ENCODE results near the gene GJB6.

GJB6 gene

DNA sequence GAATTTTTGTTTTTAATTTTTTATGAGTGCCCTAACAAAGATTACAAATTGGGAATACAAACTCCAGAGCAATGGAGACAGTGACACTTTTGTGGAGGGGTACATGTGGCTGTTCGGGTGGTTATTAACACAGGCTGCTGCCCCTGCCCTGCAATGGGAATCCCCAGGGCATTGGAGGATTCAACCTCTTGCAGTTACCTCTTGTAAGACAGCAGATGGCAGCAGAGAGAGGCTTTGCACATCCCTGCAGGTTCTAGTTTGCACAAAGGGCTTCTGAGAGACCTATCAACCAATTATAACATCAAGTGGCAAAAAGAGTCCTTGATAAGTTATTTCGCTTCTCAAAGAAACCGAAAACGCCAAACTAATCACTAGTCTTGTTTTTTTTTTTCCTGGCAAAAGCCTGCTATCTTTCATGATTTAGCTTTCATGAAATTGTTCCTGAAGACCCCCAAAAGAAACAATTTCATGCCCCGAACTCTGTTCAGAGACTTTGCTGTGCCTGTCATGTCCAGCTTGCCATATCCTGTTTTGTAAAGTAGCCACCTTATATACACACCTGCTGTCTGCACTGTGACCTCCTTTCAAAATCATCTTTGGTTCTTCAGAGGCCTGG, 49.8 kb downstream of the GJB6 start:
- DNase-seq = no peak

DNA sequence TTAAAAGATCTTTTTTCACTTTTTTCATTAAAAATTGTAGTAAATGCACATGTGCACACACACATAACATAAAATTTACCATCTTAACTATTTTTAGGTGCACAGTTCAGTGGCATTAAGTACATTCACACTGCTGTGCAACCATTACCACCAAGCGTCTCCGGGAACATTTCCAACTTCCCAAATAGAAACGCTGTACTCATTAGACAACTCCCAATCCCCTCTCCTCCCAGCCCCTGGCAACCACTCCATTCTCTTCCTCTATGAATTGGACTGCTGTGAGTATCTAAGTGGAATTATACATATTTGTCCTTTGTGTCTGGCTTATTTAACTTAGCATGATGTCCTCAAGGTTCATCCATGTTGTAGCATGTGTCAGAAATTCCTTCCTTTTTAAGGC, 50.9 kb downstream of the GJB6 start:
- no peak for DNase-seq

DNA sequence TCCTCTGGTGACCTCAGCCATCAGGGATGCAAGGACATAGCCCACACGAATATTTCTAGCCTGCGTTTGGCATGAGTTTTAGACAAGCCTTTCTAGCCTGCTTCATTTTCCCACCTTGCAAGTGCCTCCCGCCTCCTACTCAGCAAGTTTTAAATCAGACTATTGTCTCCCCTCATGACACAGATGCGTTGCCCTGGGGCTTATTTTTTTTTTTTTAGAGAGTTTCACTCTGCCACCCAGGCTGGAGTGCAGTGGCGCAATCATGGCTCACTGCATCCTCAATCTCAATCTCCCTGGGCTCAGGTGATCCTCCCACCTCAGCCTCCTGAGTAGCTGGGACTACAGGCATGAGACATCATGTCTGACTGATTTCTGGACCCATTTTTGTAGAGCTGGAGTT, 54.0 kb downstream of the GJB6 start:
- no peak for DNase-seq

DNA sequence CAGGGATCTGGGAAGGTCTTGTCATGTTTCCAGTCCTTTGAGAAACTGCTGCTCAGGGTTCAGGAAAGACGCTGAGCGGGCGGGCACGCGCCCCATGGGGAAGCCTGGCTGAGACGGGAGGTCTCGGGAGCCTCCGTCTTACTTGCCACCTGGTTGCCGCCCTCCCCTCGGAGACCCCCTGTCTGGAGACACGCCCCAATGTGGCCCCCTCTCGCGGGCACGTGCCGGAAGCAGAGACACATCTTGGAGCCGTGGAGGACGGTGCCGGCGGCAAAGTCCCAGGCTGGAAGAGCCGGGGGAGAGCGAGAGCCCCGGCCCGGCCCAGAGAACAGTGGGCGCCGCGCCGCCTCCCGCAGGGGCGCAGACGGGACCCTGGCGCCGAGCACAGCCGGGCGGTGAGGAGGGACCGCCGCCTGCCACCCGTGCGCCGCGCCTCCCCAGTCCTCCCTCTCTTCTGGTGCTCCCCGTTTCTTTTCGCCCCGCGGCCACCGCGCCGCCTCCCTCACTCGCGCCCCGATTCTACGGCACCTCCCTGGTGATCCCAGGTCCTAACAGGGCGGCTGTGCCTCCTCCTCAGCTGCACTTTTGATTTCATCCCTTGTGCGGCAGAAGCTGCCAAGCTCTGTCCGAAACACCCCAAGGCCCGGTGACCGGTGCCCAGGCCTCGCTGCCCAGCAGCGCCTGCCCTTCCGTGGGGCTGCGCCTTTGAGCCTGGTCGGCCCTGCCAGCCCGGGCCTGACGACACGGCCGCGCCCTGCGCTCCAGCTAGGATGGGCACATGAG, 54.9 kb downstream of the GJB6 start:
- no peak for DNase-seq

DNA sequence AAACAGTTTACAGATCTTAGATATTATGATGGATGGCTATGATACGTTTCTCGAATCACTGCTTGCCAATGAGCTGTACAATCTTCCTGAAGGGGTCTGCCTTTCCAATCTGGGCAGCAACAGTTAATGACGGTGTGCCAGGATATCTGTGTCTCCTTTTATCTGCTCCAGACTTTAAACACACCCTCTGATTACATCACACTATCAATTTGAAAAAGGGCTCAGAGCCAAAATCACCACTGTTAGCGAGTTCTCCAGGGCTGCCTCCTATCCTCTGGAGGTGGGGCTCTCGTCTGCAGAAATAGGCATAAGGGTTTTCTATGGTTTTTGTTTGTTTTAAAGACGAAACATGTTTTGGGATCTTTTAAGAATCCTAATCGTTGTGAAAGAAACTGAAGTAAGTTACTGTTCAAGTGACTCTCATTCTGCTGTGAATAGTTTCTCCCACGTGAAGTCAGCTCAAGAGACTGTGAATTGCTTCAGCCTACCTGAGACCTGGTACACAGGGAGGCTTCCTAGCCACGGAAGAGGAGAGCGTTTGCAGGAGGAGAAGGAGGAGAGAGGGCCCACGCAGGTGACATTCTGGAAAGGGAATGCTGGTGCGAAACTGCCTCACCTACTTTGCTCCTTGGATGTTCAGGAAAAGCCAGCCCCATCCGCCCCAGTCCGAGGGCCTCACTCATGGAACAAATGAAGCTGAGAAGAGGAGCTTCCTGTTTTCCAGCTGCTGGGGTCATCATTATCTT, 56.0 kb downstream of the GJB6 start:
- DNase-seq = no peak

DNA sequence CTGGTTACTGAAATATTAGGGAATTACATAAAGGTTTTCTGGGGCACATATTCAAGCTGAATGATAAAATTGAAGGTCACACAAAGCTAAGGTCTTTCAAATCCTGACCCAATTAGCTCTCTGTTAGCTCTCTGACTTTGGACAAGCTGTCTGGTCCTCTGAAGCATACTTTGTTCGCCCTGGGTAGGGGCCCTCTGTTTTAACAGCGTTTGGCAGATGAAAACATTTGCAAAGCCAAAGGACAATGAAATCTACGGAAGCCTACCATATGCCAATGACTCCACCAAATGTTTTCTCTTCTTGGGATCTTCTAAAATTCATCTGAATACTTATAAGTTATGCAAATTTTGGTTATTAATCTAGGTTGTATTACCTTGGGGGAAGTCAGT, 56.7 kb downstream of the GJB6 start:
- DNase-seq = no peak

DNA sequence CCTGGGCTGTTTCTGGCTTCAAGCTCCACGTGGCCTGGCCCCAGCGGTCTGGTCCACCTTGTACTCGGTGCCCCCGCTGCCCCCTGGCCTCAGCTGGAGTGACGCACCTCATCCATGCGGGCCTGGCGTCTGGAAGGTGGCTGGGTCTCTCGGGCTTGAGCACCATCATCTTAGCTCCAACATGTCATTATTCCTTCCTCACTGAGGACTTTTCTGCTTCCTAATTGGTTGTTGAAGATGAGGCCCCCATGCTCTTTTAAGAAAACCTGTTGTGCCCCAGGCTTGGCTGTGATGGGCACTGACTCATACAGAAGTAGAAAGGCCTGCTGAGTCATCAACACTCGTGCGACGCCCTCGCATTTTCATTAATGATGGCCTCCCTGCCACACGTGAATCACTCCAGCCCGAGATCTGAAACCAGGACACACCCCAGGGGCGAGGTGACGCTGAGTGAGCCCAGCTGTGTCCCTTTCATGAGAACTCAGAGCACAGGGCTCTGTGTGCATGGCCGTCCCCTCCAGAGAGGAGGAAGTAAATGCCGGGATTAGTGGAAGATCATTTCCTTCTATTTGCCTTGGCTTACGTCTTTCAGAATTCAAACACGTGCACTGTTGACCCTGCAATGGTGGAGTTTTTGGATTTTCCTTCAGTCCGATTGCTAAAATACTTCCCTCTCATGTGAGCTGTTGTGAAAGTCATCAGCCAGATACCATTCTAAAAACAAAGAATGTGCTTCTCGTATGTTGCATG, 57.3 kb downstream of the GJB6 start:
- peak; percentile 64 for DNase-seq

DNA sequence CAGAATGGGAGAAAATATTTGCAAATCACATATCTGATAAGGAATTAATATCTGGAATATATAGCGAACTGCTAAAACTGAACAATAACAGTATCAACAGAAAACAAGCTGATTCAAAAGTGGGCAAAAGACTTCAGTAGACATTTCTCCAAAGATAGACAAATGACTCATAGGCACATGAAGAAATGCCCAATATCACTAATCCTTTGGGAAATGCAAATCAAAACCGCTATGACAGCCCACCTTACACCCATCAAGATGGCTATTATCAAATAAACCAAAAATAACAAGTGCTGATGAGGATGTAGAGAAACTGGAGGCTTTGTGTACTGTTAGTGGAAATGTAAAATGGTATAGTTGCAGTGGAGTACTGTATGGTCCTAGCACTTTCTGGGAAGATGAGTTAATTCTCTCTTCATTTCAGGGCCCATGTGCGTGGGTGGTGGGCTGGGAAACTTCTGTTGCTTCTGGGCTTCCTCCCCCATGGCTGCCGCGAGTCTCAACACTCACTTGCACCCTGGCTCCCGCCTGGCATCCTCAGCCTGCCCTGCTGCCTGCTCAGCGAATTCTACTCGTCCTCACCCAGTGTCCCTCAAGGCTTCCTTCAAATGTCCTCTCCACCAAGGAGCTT, 58.9 kb downstream of the GJB6 start:
- no peak for DNase-seq
